Measurements from ENCODE around the gene INHBB.
"Not testable (repeated sequence)": the region's sequence is repeated elsewhere in the genome, so short reads cannot be mapped to it uniquely, and the experiment has no call there.

Gene INHBB

DNA sequence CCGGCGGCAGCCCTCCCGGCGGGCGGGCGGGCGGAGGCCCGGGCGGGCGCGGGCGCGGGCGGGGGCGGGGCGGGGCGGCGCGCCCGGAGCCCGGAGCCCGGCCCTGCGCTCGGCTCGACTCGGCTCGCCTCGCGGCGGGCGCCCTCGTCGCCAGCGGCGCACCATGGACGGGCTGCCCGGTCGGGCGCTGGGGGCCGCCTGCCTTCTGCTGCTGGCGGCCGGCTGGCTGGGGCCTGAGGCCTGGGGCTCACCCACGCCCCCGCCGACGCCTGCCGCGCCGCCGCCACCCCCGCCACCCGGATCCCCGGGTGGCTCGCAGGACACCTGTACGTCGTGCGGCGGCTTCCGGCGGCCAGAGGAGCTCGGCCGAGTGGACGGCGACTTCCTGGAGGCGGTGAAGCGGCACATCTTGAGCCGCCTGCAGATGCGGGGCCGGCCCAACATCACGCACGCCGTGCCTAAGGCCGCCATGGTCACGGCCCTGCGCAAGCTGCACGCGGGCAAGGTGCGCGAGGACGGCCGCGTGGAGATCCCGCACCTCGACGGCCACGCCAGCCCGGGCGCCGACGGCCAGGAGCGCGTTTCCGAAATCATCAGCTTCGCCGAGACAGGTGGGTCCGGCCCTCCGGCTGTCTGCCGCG lies at the start of gene INHBB:
Gene INHBB (plus strand): TSS at position 111 of the 641 bp plus-strand sequence. CDS start 53 bp downstream, at position 164.
- peak; percentile 25 for DNase-seq

DNA sequence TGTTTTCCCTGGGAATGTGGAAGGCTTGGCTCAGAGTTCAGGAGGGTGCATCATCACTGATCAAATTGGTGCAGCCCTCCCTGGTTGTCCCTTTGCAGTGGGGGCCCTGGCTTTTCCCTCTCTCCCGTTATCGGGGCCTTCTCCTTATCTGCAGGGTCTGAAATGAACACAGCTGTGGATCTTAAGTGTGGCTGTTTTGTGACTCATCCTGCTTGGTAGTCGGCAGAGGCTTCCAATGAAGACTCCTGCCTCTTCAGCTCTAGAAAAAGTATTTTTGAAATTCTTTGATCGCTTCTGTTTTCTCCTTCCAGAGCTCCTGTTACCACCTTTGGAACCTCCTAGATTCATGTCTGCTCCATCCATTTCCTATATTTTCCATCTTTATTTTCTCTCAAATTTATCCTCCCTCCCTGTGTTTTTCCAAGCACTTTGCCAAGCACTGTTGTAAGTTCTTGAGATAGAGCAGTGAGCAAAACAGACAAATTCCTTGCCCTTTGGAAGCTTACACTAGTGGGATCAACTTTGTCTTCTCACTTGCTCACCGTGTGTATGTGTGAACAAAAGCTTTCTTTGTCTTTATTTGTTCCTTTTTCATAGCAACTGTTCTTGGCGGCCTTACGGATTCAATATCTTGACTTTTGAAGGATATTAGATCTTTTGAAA lies 47.6 kb upstream of the INHBB start:
- DNase-seq, result no peak

DNA sequence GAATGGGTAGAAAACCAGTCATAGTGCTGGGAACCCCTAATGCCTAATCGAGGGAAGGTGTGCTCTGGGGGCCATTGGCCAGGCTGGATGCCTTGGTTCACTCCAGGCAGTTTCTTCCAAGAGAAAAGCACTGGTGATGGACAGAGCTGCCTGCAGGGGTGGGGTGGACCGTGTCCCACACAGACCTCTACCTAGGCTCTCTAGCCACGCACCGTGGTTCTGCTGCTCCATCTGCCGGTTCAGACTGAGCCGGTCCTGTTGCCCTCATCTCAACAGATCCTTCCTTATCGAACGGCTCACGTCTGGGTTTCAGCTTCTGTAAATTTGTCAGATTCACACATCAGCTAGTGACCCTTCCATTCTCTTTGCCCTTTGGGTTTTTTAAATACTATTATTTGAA lies 46.9 kb upstream of the INHBB start:
- DNase-seq, result no peak

DNA sequence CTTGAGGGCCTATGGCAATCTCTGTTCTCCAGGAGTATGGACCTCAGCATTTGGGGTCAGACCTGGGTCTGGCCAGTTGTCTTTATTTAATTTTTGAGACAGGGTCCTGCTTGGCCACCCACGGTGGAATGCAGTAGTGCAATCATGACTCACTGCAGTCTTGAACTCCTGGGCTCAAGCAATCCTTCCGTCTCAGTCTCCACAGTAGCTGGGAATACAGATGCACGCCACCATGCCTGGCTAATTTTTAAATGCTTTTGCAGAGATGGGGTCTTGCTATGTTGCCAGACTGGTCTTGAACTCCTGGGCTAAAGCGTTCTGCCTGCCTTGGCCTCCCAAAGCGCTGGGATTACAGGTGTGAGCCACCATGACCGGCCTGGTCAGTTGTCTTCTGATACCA lies 46.4 kb upstream of the INHBB start:
- DNase-seq, result no peak

DNA sequence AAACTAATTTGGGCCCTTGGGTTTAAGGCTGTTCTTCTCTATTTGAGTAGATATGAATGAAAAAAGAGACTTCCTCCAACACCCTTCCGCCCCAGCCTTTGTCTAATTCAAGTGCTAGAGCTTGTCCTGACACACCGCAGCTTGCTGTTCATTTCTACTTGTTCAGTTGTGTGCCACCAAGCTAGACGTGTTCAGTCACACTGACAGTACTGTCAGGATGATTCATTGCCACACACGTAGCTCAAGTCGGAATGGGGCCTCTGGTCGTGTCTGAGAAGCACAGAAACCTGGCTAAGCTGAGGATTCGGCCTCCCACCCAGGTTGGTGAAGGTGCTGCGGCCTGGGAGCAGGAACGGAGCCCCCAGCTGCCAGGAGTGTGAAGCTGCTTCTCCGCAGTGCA lies 45.6 kb upstream of the INHBB start:
- no peak for DNase-seq

DNA sequence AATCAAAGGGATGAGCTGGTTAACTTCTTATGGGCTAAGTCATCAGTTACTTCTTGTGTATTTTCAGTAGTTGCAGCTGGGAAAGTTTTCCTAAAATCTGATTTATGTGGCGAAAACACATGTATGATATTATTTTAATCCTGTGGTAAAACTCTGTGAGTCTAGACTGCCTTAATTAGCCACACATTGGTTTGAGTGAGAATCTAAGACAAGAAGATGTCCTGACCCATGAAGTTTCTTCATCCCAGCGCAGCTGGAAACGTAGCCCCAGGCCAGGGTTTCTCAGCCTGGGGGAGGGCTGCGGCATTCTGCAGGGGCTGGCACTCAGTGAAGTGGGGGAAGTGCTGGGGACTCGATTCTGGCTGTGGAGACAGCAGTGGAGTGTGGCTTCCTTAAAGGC lies 44.7 kb upstream of the INHBB start:
- DNase-seq, result no peak

DNA sequence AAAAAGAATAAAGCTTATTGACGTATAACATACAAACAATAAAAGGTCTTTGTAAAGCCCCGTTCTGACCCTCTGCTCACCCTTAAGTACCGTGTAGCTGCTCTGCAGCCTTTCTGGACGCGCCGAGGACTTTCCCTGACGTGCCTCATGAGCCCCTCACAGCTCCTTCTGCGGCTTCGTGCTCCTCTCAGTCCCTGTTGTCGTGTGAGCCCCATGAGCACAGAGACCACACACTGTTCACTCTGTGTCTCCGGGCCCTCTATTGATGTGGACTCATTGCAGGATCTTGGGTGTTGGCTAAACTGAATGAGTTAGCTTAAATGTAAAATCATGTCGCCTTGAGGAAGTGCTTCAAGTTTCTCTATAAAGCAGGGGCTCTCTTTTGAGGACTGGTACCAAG lies 43.6 kb upstream of the INHBB start:
- DNase-seq, result no peak

DNA sequence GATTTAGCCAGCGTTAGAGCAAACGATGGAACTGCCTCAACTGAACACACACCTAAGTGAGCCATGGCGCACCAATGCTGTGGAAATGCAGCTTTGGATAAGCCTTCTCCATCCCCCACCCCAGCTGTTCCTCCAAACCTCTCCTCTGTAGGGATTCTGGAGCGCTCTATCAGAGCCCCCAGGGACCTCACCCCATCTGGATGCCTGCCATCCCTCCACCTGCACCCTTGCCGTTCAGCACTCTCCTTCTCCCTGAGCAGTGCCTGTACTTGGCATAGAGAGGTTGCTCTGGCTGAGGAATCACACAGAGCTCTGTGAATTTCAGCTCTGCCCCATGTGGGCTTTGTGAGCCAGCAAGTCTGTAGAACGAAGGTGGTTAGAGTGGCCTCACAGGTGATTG lies 42.8 kb upstream of the INHBB start:
- DNase-seq, result no peak

DNA sequence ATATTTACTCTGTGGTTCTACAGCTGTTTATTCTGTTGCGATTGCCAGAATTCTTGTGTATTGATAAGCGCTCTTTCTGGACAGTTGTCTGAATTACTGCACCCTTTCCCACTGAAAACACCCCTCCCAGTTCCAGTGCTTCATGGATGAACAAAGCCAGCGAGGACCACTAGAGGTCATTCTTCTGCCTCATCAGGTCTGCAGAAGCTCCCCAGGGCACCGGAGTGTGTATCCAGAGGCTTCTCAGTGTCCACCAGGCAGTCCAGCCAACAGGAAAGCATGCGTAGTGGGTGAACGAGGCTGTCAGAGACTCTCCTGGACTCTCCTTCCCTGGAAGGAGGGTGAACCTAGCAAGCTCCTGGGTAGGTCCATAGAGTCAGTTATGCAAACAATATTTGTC lies 40.6 kb upstream of the INHBB start:
- DNase-seq, result peak; percentile 21

DNA sequence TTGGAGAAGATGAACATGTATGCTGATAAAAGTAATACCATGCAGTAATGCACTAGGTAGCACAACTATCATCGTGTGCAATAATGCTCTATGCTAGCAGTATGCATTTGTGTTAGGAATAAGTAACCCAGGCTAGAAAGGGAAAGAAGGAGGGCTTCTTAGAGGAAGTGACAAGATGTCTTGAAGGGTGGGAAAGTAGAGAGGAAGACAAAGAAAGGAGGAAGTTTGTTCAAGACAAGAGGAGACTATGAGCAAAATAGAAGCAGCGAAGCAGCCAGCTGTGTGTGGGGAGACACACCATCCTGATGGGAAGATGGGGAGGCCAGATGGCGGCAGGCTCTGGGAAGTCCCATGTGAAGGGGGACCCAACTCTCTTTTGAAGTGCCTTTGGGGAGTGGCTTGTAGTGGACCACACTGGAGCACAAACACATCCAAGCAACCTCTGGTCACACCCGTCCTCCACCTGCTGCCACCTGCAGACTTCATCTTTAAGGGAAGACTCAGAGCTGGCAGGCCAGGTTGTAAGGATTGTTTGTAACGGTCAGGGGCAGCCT lies 39.9 kb upstream of the INHBB start:
- DNase-seq, result no peak

DNA sequence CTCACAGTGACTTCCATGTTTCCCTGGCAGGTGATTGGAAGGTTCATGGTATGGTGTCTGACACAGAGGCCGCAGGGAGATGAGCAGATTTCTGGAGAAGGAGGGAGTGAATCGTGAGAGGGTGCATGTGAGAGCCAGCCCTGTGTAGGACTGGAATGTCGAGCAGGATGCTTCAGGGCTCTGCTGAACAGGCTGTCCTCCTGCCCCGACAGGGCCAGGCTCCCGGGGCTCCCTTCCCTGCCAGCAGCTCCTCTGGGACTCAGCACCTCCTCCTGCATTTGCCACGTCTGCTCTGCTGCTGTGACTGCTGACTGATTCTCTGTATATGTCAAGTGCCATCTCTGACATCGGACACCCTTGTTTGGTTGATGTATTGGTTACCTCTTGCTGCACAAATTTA lies 38.5 kb upstream of the INHBB start:
- DNase-seq, result no peak

DNA sequence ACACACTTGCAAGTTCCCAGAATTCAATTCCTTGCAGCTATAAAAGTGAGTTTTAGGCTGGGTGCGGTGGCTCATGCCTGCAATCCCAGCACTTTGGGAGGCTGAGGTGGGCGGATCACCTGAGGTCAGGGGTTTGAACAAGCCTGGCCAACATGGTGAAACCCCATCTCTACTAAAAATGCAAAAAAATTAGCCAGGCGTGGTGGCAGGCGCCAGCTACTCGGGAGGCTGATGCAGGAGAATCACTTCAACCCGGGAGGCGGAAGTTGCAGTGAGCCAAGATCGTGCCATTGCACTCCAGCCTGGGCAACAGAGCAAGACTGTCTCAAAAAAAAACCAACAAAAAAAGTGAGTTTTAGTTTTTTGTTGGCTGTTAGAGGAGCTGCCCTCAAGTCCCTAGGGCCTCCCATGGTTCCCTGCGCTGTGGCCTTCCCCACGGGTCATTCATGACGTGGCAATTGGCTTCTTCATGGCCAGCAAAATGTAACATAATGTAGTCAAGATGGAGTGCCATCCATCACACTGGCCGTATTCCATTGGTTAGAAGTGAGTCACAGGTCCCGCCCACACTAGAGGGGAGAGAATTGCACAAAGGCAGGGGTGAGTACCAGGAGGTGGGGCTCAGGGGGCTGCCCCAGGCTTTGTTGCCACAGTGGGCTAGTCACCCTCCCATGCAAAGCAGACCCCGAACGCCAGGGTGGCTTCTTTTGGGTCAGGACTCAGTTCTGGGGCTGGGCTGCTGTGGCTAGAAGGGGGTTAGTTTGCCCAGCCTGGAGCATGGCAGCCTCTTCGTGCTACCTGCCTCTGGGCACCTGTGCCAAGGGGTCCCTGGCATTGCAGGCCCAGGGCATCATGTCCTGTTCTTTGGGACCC lies 37.7 kb upstream of the INHBB start:
- no peak for DNase-seq

DNA sequence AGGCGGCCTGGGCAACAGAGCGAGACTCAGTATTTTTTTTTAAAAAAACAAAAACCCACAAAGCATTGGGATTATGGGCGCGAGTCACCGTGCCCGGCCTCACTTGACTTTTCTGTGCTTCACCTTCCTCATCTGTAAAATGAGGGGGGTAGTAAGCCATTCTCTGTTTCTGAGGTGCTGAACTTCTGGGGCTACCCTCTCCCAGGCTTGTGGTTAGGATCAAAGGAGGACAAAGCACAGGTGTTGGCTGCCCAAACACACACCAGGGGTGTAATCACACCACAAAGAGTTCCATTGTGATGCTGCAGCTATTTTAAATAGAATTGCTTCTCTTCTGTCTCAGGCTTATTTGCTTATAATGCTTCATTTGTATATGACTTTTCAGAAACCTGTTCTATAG lies 35.8 kb upstream of the INHBB start:
- peak; percentile 38 for DNase-seq

DNA sequence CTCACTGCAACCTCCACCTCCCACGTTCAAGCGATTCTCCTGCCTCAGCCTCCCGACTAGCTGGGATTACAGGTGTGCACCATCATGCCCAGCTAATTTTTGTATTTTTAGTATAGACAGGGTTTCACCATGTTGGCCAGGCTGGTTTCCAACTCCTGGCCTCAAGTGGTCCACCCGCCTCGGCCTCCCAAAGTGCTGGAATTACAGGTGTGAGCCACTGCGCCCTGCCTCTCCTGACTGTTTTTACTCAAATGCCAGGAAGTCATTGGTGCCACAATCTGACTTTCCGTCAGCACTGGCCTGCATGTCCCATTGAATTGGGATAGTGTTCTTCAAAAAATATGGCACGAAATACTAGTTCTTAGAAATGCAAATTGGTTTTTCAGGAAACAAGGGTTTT lies 35.1 kb upstream of the INHBB start:
- DNase-seq, result not testable (repeated sequence)

DNA sequence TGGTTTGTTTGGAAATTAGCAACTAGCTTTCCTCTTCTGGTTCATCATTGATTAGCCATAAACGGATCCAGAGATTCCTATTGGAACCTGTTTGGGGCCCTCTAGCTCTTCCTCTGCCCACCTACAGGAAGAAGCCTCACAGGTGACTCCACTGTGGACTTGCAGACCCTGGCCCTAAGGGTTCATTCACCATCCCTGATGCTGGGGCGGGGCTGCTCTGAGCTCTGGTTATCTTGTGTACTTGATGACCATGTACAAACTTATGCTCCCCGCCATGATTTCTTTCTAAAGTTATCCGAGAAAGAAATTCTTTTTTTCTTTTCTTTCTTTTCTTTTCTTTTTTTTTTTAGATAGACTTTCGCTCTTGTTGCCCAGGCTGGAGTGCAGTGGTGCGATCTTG lies 33.9 kb upstream of the INHBB start:
- DNase-seq, result no peak

DNA sequence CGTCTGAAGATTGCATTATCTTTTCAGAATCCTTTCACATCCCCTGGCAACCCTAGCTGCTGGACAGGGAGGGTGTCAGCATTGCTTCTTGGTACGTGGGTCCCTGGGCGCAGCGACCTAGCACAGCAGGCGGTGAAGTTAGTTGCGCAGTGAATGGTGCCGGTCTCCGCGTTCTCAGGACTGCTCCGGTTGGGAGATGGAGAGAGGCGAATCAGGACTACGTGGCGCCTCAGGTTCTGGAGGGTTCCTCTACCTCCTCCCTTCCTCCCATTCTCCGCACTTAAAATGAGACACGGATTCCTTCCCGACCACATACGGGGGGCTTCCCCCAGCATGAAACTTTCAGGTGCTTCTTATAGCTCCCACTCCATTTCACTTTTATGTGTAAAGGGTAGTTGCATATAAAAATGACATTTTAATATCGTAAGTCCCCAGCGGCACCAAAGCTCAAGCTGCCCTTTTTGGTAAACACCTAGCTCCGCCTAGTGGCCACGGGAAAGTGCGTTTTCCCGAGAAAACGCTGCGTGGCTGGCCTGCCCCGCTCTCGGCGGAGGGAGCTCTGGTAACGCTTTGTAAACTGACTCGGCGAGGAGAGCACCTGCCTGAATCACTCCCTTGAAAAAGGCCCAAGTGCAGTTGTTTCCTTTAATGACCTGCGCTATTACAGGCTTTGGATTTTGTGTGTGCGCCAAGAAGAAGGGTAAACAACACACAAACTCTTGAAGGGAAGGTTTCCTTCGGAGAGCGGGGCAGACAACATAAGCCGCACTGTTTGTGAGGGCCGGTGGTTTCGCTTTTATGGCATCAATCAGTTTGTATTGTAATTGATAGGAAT lies 32.9 kb upstream of the INHBB start:
- peak; percentile 82 for DNase-seq

DNA sequence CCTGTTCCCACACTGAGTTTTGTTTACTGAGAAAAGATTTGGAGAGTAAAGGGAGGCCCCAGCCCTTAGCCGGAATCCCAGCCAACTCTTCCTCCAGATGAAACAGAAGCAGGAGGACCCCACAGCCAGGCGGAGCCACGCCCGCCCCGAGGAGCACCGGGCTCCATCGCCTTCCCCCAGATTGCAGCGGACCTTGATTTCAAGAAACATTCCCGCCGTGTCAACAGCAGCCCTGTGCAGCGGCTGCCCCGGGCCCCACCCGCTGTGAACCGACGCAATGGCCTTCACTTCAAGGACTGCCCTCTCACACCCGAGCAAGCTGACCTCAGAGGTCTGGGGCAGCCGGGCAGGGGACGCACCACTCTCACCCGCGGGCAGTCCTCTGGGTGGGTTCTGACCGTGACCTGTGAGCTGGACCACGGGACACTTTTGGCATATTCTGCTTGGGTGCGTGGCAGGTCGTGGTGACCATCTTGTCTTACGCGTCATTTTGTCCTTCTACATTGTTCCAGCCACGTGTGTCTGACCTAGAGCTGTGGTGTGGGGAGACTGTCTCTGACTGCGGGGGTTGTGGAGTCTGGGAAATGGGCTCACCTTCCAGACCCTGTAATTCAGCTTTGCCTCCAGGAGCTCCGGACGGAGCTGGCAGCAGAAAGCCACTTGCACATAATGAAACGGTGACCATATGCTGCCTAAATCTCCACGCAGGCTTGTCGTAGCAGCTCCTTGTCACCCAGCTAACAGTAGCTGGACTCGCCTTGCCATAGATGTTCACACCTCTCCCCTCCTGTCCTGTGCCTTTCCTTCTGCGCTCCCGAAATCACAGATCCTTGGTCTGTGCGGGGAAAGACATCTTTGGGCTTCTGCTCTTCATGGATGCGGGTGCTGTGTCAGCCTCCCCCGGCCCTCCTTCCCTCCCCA lies 32.0 kb upstream of the INHBB start:
- no peak for DNase-seq

DNA sequence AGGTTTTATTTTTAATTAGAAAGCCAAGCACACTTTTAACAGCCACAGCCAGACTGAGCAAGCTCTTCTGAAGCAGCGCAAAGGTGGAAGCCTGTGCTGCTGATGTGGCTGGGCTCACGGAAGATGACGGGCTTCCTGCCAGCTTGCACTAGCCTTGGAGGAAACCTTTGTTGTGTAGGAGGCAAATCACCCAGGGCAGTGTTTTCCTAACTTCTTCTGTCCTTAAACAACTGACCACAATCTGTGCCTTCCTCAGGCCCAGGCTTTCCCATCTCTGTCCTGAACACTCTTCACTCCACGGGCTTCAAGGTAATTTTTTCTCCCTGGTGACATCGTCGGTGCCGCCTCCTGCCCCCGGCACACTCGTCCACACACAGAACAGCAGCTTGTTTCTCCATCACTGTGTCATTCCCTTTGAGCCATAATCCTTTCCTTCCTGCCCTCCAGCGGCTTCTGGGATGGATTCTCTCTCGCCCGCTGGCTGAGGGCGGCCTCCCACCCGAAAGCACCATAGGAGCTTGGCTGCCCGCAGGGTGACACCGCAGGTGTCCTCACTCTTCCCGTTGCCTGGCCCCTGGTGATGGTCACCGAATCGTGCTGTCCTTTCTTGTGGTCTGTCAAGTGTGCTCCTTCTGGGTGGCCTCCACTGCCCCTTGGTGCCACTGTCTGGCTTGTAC lies 31.1 kb upstream of the INHBB start:
- DNase-seq, result no peak

DNA sequence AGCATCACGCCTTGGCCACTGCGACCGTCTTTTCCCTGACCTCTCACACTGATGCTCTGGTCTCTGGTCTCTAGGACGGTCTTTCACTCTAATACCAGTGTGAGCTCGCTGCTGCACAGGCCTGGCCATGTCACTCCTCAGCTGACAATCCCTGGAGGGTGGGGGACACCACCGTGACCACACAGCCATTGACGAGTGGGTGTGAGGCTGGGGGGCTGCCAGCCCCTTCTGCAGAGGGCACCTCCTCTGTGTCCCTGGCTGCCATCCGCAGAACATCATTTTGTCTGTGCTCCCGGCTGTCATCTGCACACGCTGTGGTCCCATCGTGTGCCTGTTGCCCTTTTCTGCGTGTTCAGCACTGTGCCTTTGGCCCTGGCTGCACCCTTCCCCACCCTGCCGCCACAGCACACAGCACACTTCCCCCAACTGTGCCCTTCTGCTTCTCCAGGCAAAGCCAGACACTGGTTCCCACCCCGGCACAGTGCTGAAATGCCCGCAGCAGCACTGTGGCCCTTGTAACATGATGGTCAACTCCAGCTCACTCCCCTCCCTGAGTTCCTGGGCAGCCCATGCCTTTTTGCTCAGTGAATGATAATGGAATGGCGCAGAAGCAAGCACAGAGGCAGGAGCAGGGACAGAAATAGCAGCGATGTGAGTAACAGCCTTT lies 30.4 kb upstream of the INHBB start:
- no peak for DNase-seq

DNA sequence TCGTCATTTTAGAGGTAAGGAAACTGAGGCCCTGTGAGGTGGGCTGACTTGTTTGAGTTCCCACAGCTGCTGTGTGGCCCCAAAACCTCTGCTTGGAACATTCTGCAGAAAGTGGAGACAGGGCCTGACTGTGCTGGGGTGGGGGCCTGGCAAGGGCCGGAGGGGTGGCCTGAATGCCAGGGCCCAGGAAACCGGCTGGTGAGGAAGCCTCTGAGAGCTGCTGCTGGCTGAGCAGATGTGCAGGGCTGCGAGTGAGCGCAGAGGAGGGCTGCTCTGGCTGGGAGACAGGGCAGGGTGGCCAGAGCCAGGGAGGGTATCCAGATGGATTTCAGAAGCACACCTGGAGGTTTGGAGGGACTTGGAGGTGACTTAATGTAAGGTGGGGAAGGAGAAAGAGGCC lies 29.9 kb upstream of the INHBB start:
- DNase-seq, result no peak
